ENCODE results near the gene P2RX2. TPM values are rescaled to one million over a fixed set of nuclear protein-coding genes. Genes with fewer than 3 reads are reported as not detected.

P2RX2 gene
- polyA plus RNA-seq, 3 donors from 2014 or later: not detected

DNA sequence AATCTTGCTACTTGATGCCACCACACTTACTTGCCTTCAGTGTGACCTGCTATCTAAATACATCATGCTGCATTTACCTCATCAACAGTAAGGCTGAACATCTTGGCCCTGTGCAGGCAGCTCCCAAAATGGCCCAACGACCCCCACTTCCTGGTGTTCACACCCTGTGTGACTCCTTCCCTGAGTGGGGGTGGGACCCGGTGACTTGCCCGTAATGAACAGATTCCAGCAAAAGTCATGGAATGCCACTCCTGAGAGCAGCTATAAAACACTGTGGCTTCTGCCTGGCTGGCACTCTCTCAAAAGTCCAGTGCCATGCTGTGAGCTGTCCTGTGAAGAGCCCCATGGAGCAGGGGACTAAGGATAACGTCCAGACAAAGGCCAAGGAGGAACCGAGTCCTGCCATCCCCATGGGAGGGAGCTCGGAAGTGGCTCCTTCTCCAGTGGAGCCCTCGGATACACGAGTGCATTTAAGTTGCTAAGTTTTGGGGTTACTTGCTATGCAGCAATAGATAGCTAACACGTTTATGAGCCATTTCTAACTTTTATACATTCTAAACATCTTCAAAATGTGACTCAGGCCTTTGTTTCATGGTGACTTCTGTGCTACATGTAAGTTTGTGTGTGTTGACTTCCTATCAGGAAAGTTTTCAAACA is 33.0 kb downstream of the P2RX2 start:
- H3K4me3 Mint-ChIP-seq: no peak overlapping the region
- H3K27me3 Mint-ChIP-seq (ENCODE audit: low read depth in 3 of 3): no peaks in the 10 kb centered on the region
- peaks cover 1 to 39% (median 27%) of the 10 kb centered on the region in 3 donors for H3K36me3 Mint-ChIP-seq
- no peaks in the 10 kb centered on the region for H3K4me1 Mint-ChIP-seq
- DNase-seq: no peak
- no peak overlapping the region for H3K27ac Mint-ChIP-seq
- no peaks in the 10 kb centered on the region for H3K9me3 Mint-ChIP-seq

DNA sequence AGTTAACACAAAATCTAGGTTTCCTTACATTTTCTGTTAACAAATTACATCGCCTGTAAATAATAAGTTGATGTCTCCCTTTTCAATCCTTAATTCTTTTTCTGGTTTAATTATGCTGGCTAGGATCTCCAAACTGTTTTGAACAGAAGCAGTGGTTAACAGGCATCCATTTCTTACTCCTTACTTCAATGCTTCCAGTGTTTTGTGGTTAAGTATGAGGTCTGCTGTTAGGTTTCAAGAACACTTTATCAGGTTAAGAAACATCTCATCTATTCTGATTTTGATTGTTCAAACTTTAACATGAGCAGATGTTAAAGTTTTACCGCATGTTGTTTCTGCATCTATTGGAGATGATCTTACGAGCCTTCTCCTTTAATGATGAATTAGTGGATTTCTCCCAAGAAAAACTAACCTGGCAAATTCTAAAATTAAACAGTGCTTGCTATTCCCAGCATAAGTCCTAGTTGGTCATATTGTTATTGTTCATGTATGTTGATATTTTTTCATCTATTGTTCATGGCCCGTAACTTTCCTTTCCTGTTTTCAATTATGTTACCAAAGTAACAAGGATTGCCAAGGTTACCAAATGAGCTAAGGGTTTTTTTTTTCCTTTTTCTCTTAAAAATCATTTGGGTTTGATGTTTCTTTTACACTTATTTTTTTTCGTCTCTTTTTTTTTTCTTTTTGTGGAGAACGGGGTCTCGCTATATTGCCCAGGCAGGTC is 35.2 kb downstream of the P2RX2 start:
- Mint-ChIP-seq H3K27ac (peak overlapping the region in 1 of 6 donors; percentile 40), H3K9me3 (no peaks in the 10 kb centered on the region), H3K4me1 (peaks cover 0 to 4% of the 10 kb centered on the region in 2 donors), H3K27me3 (ENCODE audit: low read depth in 3 of 3) (no peaks in the 10 kb centered on the region), H3K4me3 (no peak overlapping the region), H3K36me3 (peaks cover 18 to 41% (median 26%) of the 10 kb centered on the region in 3 donors)
- no peak for DNase-seq

DNA sequence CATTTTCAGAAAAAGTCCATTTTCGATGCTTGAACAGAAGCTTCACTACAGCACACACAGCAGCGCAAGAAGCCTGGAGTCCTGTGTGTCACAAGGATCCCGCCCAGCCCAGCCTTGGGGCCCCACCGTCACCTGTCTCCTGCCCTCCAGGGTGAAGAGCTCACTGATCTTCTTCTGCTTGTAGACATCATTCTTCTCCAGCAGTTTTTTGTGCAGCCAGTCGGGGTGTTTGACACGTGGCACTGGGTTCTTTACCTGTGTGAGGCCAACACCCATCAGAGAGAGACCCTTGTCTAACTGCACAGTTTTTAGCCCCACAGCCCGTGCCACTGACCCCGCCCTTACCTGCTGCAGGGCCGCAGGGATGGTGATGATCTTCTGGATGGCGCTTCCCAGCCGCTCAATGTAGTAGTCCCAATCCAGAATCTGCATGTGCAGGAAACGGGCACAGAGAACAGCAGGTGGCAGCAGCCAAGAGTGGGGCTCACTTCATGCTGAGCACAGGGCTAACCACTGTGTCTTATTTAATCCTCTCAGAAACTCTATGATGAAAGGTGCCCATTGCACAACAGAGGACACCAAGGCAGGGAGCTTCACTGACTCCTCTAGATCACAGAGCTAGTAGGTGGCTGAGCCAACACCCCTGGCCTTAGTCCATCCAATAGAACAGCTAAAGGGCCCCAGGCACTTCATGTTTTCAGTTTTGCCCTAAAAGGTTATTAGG is 38.6 kb downstream of the P2RX2 start:
- no peak for DNase-seq
- H3K27me3 Mint-ChIP-seq (ENCODE audit: low read depth in 3 of 3): peaks cover 0 to 1% (median 0%) of the 10 kb centered on the region in 3 donors
- peaks cover 0 to 6% of the 10 kb centered on the region in 2 donors for H3K4me1 Mint-ChIP-seq
- no peaks in the 10 kb centered on the region for H3K9me3 Mint-ChIP-seq
- H3K4me3 Mint-ChIP-seq: no peak overlapping the region
- peaks cover 21 to 52% (median 29%) of the 10 kb centered on the region in 3 donors for H3K36me3 Mint-ChIP-seq
- H3K27ac Mint-ChIP-seq: peak overlapping the region in 2 of 6 donors; percentile 34 to 67

DNA sequence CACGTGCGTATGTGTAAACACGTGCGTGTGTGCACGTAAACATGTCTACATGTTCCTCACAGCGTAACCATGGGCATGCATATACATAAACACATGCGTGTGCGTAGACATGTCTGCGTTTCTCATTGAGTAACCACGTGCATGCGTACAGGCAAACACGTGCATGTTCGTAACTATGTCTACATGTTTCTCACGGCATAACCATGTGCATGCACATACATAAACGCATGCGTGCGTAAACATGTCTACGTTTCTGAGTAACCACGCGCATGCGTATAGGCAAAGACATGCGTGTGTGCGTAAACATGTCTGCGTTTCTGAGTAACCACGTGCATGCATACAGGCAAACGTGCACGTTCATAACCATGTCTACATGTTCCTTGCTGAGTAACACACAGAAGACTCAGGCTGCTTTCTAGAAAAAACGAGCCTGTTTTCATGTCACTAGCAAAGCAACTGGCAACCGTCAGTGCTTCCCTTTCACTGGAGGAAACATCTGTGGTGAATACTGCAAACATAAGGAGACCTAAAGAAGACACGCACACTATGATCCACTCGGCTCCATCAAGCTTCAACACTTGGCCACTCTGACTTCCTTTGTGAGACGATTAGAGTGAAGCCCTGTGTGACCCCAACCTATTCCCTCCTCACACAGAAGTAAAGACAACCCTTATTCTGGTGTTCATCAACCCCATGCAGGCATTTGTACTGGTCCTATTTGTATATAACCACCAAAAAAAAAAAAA is 39.7 kb downstream of the P2RX2 start:
- H3K9me3 Mint-ChIP-seq: no peaks in the 10 kb centered on the region

DNA sequence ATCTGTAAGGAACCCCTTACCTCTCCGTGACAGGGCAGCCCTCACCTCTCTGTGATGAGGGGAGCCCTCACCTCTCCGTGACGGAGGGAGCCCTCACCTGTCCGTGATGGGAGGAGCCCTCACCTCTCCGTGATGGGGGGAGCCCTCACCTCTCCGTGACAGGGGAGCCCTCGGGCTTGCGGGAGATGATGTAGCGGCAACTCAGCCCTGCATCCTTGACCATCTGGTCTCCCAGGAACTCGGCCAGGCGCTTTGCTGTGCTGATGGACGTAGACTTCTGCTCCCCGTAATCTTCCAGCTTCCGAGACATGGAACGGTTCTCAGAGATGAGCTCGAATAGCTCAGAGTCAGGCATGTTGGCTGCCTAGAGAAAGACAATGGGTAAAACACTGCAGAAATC is 40.6 kb downstream of the P2RX2 start:
- H3K36me3 Mint-ChIP-seq: peaks cover 23 to 56% (median 34%) of the 10 kb centered on the region in 3 donors
- no peak for DNase-seq
- H3K4me1 Mint-ChIP-seq: peaks cover 5 to 20% of the 10 kb centered on the region in 2 donors
- H3K9me3 Mint-ChIP-seq: no peaks in the 10 kb centered on the region
- H3K27me3 Mint-ChIP-seq (ENCODE audit: low read depth in 3 of 3): peaks cover 0 to 1% (median 0%) of the 10 kb centered on the region in 3 donors
- no peak overlapping the region for H3K4me3 Mint-ChIP-seq
- no peak overlapping the region for H3K27ac Mint-ChIP-seq

More for the DNA sequence above, 39.7 kb downstream of the P2RX2 start:
- peak overlapping the region in 1 of 5 donors; percentile 12 for H3K4me3 Mint-ChIP-seq
- peaks cover 3 to 17% of the 10 kb centered on the region in 2 donors for H3K4me1 Mint-ChIP-seq
- H3K36me3 Mint-ChIP-seq: peaks cover 23 to 53% (median 34%) of the 10 kb centered on the region in 3 donors
- peak in 2 of 3 donors; percentile 8 to 33 for DNase-seq
- peak overlapping the region in 1 of 6 donors; percentile 62 for H3K27ac Mint-ChIP-seq
- H3K27me3 Mint-ChIP-seq (ENCODE audit: low read depth in 3 of 3): peaks cover 0 to 1% (median 0%) of the 10 kb centered on the region in 3 donors

DNA sequence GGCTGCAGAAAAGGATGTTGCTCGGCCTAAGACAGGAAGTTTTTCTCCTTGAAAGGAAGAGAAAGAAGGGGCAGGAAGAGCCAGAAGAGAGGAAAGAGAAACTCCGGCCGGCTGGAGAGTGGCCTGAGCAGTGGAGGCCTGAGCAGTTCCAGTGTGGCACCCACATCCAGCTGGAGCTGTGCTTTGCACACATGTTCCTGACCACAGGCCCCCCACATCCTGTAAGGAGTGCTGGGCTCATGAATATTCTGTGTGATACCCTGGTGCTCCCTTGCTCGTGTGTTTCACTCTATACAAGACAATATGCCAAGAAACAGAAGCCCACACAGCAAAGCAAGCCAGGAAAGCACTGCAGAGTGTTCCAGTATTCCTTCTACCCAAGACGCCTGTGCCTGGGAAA is 41.5 kb downstream of the P2RX2 start:
- H3K4me3 Mint-ChIP-seq: no peak overlapping the region
- no peaks in the 10 kb centered on the region for H3K9me3 Mint-ChIP-seq
- DNase-seq: no peak
- peak overlapping the region in 1 of 6 donors; percentile 45 for H3K27ac Mint-ChIP-seq
- H3K27me3 Mint-ChIP-seq (ENCODE audit: low read depth in 3 of 3): peaks cover 0 to 1% (median 0%) of the 10 kb centered on the region in 3 donors
- H3K36me3 Mint-ChIP-seq: peaks cover 21 to 50% (median 34%) of the 10 kb centered on the region in 3 donors
- H3K4me1 Mint-ChIP-seq: peaks cover 9 to 20% of the 10 kb centered on the region in 2 donors

DNA sequence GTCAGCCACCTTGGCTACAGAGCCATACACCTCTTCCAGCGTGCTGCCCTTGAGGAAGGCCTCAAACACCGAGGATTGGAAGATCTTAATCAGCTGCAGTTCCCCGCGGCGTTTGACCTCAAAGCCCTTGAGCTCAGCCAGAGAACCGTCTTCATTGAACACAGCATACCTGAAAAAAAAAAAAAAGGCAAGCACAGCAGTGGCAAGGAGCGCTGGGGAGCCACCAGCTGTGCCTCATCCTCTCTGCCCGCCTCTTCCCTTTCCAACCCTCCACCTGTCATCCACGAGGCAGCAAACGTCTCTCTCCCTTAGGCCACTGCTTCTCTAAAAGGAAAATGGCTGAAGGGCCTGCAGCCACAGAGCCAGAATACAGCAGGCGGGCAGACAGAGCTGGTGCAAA is 42.4 kb downstream of the P2RX2 start:
- Mint-ChIP-seq H3K27ac (peak overlapping the region in 1 of 6 donors; percentile 8), H3K4me3 (no peak overlapping the region), H3K27me3 (ENCODE audit: low read depth in 3 of 3) (peaks cover 0 to 1% (median 0%) of the 10 kb centered on the region in 3 donors), H3K9me3 (no peaks in the 10 kb centered on the region), H3K36me3 (peaks cover 30 to 55% (median 41%) of the 10 kb centered on the region in 3 donors), H3K4me1 (peaks cover 9 to 20% of the 10 kb centered on the region in 2 donors)
- DNase-seq: no peak

DNA sequence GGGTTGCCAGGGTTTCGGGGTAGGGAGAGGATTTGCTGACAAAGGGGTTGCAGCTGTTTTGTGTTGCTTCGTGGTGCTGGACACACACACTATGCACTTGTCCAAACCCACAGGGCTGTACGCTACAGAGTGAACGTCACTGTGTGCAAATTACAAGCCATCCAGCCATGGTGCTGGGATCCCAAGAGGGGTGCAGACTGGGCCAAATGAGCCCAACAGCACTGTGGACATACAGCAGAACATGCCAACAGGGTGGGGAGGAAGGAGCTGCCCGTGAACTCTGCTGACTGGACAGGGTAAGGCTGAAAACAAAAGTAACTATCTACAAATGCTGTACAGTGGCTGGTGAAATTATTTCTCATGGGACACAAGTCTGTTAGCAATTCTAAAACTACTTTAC is 43.4 kb downstream of the P2RX2 start:
- H3K27me3 Mint-ChIP-seq (ENCODE audit: low read depth in 3 of 3): peaks cover 0 to 1% (median 0%) of the 10 kb centered on the region in 3 donors
- H3K27ac Mint-ChIP-seq: peak overlapping the region in 1 of 6 donors; percentile 8
- H3K36me3 Mint-ChIP-seq: peaks cover 38 to 59% (median 44%) of the 10 kb centered on the region in 3 donors
- peaks cover 9 to 20% of the 10 kb centered on the region in 2 donors for H3K4me1 Mint-ChIP-seq
- no peak for DNase-seq
- H3K4me3 Mint-ChIP-seq: no peak overlapping the region
- H3K9me3 Mint-ChIP-seq: no peaks in the 10 kb centered on the region

DNA sequence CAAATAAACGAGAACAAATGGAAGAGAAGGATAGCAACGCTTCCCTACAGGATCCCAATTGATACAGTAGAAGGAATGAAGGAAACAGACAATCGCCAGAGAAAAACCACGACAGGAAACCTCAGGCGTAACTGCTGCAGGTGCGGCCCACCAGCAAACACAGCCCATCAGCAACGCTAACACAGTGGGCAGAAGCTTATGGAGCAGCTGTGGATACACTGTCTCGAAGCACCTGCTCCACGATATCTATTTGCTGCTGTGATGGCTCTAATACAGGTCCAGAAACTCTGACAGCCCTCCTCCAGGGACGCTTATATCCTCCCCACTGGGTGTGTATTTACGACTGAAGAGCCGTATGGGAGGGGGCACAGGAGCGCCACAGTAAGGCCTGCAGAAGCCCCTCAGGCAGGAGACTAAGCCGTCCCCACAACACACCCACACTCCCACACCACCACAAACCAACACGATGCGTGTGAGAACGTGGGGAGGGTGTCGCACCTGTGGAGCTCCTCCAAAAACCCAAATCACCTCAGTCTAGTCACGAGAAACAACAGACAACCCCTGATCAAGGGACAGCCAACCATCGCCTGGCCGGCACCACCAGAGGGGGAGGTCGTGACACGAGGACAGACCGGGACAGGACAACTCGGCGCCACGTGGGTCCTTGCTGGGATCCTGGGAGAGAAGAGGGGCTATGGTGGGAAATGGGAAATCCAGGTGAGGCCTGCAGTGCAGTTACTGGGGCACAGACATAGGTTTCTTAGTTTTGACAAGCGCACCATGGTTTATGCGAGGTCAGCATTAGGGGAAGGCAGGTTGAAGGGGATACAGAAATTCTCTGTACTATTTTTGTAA is 44.6 kb downstream of the P2RX2 start:
- Mint-ChIP-seq H3K4me1 (peaks cover 9 to 20% of the 10 kb centered on the region in 2 donors), H3K27ac (peak overlapping the region in 2 of 6 donors; percentile 2 to 12), H3K27me3 (ENCODE audit: low read depth in 3 of 3) (peaks cover 0 to 1% (median 0%) of the 10 kb centered on the region in 3 donors), H3K9me3 (no peaks in the 10 kb centered on the region), H3K36me3 (peaks cover 34 to 59% (median 40%) of the 10 kb centered on the region in 3 donors), H3K4me3 (no peak overlapping the region)
- DNase-seq: no peak

DNA sequence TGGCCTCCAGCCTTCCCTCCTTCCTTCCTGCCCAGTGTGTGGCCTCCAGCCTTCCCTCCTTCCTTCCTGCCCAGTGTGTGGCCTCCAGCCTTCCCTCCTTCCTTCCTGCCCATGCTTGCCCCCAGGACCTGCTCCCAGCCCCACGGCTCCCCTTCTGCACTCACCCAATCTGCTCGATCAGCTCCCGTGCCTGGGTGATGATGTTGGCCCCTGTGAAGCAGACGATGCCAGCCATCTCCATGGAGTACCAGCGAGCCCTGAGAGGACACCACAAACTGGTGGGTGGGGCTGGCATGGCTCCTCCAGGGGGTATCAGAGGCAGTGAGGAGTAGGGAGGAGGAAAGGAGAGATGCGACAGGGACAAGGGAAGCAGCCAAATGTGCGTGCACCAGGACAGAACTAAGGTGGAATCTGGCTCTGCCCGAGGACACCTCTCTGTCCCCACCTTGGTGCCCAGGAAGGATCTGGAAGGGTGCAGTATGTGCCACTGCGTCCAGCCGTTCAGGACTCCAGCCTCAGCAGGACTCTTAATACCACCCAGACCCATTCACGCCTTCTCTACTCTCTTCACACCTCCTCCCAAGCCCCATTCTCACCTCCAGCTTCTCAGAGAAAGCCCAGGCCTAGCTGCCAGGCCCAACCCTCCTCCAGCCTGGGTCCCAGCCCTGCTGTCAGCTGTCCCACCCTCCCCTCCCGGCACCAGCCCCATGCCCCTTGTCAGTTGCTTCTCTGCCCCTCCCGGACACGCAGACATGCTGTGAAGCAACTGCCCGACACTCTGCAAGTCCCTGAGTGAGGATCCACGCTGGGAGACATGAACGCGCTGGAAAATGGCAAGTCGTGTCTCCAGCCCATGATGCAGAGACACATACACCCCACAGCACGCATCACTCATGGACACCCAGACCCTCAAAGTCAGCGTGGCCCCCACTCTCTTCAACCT is 45.9 kb downstream of the P2RX2 start:
- Mint-ChIP-seq H3K4me3 (no peak overlapping the region), H3K36me3 (peaks cover 34 to 53% (median 35%) of the 10 kb centered on the region in 3 donors), H3K27me3 (ENCODE audit: low read depth in 3 of 3) (peaks cover 0 to 1% (median 1%) of the 10 kb centered on the region in 3 donors), H3K4me1 (peaks cover 9 to 14% of the 10 kb centered on the region in 2 donors), H3K27ac (peak overlapping the region in 1 of 6 donors; percentile 41), H3K9me3 (no peaks in the 10 kb centered on the region)
- no peak for DNase-seq

DNA sequence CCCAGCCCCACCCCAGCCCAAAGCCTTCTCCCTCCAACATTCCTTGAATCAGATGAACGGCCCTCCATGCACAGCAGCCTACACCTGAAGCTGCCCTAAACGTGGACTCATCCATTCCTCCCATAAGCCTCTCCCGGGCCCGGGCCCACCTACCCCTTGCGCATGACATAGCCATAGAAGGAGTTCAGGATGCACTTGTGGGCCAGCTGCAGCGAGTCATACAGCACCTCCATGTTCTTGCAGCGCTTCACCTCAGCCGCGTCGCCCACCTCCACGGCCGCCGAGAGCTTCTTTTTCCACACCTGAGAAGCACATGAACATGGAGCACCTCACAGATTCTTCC is 46.5 kb downstream of the P2RX2 start:
- Mint-ChIP-seq H3K36me3 (peaks cover 34 to 56% (median 35%) of the 10 kb centered on the region in 3 donors), H3K4me3 (no peak overlapping the region), H3K9me3 (no peaks in the 10 kb centered on the region), H3K27ac (no peak overlapping the region), H3K27me3 (ENCODE audit: low read depth in 3 of 3) (peaks cover 0 to 2% (median 1%) of the 10 kb centered on the region in 3 donors), H3K4me1 (peaks cover 9 to 14% of the 10 kb centered on the region in 2 donors)
- no peak for DNase-seq

DNA sequence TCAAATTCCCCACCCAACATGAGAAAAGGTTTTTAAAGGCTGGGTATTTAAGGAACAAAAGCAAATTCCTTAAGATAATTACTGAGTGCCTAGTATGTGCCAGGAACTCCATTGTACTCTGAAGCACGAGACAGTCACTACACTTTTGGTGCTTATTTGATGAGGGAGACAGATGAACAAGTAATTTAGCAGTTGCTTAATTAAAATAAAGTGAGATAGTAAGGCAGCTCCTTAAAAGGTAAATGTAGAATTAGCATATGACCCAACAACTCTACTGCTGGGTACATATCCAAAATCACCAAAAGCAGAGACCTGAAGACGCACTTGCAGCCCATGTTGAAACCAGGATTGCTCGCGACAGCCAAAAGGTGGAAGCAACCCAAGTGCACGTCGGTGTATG is 47.2 kb downstream of the P2RX2 start:
- H3K36me3 Mint-ChIP-seq: peaks cover 32 to 53% (median 34%) of the 10 kb centered on the region in 3 donors
- no peak overlapping the region for H3K27ac Mint-ChIP-seq
- H3K4me3 Mint-ChIP-seq: no peak overlapping the region
- H3K9me3 Mint-ChIP-seq: no peaks in the 10 kb centered on the region
- H3K27me3 Mint-ChIP-seq (ENCODE audit: low read depth in 3 of 3): peaks cover 0 to 2% (median 1%) of the 10 kb centered on the region in 3 donors
- DNase-seq: no peak
- peaks cover 9 to 14% of the 10 kb centered on the region in 2 donors for H3K4me1 Mint-ChIP-seq
